WTC11 (cell line): ENCODE results near the gene STAM.

ENCODE experiments used
- ATF3 ChIP-seq: sonication (generic); formaldehyde crosslinking; conservative IDR thresholded peaks from 2 replicates; pipeline ENCODE4 v1.8.1; 2022; ENCODE audit warnings: mild to moderate bottlenecking, missing genetic modification reagents
- CREM ChIP-seq: sonication (generic); formaldehyde crosslinking; IDR thresholded peaks from 2 replicates; pipeline ENCODE4 v1.8.1; 2022; ENCODE audit warnings: mild to moderate bottlenecking, missing genetic modification reagents, moderate library complexity
- CTCF ChIP-seq: fragments of 200-600 bp; IDR thresholded peaks from 2 replicates; pipeline ENCODE4 v1.8.0; 2022; ENCODE audit warnings: antibody characterized with exemption
- E2F4 ChIP-seq: sonication (generic); formaldehyde crosslinking; IDR thresholded peaks from 2 replicates; pipeline ENCODE4 v1.8.1; 2022; ENCODE audit warnings: low read depth, mild to moderate bottlenecking, moderate library complexity, missing genetic modification reagents, borderline replicate concordance
- FOXJ3 ChIP-seq: sonication (generic); formaldehyde crosslinking; IDR thresholded peaks from 2 replicates; pipeline ENCODE4 v1.9.0; 2021; ENCODE audit warnings: missing genetic modification reagents, mild to moderate bottlenecking, borderline replicate concordance
- FOXK1 ChIP-seq: sonication (generic); formaldehyde crosslinking; IDR thresholded peaks from 2 replicates; pipeline ENCODE4 v1.8.0; 2022; ENCODE audit warnings: mild to moderate bottlenecking, moderate library complexity, missing genetic modification reagents
- RORB ChIP-seq: fragments of 250-450 bp; sonication (Bioruptor Pico); IDR thresholded peaks from 2 replicates; pipeline ENCODE4 v1.9.0; 2021; ENCODE audit warnings: mild to moderate bottlenecking
- TEAD4 ChIP-seq: sonication (generic); formaldehyde crosslinking; IDR thresholded peaks from 2 replicates; pipeline ENCODE4 v1.8.0; 2022; ENCODE audit warnings: mild to moderate bottlenecking, missing genetic modification reagents
- USF2 ChIP-seq: sonication (generic); formaldehyde crosslinking; IDR thresholded peaks from 2 replicates; pipeline ENCODE4 v1.8.1; 2023; ENCODE audit warnings: mild to moderate bottlenecking, missing genetic modification reagents, moderate library complexity
- ZBTB43 ChIP-seq: sonication (generic); formaldehyde crosslinking; IDR thresholded peaks from 2 replicates; pipeline ENCODE4 v1.8.1; 2023; ENCODE audit warnings: mild to moderate bottlenecking, missing genetic modification reagents
- ZNF317 ChIP-seq: sonication (generic); formaldehyde crosslinking; IDR thresholded peaks from 2 replicates; pipeline ENCODE4 v1.8.1; 2023; ENCODE audit warnings: low read depth, mild to moderate bottlenecking, moderate library complexity, missing genetic modification reagents, borderline replicate concordance

GRCh38 chr10:17689137-17689536 is 45.2 kb downstream of the STAM start:
- TF ChIP-seq USF2 (CRISPR knock-in tag) (no peak), CTCF (no peak), E2F4 (no peak), ATF3 (no peak), TEAD4 (no peak), FOXK1 (CRISPR knock-in tag) (no peak), FOXJ3 (no peak), ZBTB43 (CRISPR knock-in tag) (no peak), RORB (CRISPR knock-in tag) (no peak), CREM (CRISPR knock-in tag) (no peak), ZNF317 (no peak)
